ENCODE results near the gene CDH8.

GRCh38 chr16:61887903-61888302 lies 148.3 kb downstream of the CDH8 start:
- TF ChIP-seq CTCF (conservative IDR thresholded peaks at IDR 0.05 in 1 of 2, IDR thresholded peaks at IDR 0.05 in 1 of 2; ENCODE audit: extremely low read depth in 1 of 2, insufficient read depth in 1 of 2, low read depth in 1 of 2, low read length in 2 of 2) (no peak), EZH2 (IDR thresholded peaks at IDR 0.05; ENCODE audit: borderline replicate concordance, low read length) (no peak)

Measured in mammary epithelial cell (primary cell).